Right atrium auricular region (tissue), 2 donors: ENCODE results near the gene TMEM132A. TPM values are rescaled to one million over a fixed set of nuclear protein-coding genes. Genes with fewer than 3 reads are reported as not detected.

Experiments
- DNase-seq: peaks from one replicate; pipeline ENCODE4 v3.0.0-alpha.2; 2019; ENCODE audit warnings: low spot score
- H3K27ac ChIP-seq, 2 donors: fragments of 200-600 bp; sonication (generic); 1 replicate in 1 of 2; 2 replicates in 1 of 2; pipeline ENCODE4 v1.5.1; 2016 to 2019
- H3K27me3 ChIP-seq, 2 donors: fragments of 200-600 bp; sonication (generic); one replicate each; pipeline versions ENCODE4 v1.5.1 to v1.6.0; 2017 to 2019
- H3K36me3 ChIP-seq: fragments of 200-600 bp; sonication (generic); one replicate; pipeline ENCODE4 v1.5.1; 2016
- H3K4me1 ChIP-seq, 2 donors: fragments of 200-600 bp; sonication (generic); one replicate each; pipeline versions ENCODE4 v1.5.1 to v1.6.0; 2017 to 2019
- H3K4me3 ChIP-seq, 2 donors: fragments of 200-600 bp; sonication (generic); 1 replicate in 1 of 2; 2 replicates in 1 of 2; pipeline ENCODE4 v1.5.1; 2017 to 2019; ENCODE audit warnings: mild to moderate bottlenecking in 1 of 2, moderate library complexity in 1 of 2
- H3K9me3 ChIP-seq, 2 donors: fragments of 200-600 bp; sonication (generic); one replicate each; pipeline ENCODE4 v1.5.1; 2019
- total RNA-seq, 2 donors: library from RNA; depleted of rRNA; stranded (reverse); fragments of >200 nt; gene quantifications; one replicate each; pipeline ENCODE4 v1.1.0, GENCODE V29; 2016
- TF ChIP-seq, protein P1 (sequence below), 2 donors: fragments of 200-600 bp; sonication (generic); IDR thresholded peaks; one replicate each; pipeline ENCODE4 v1.5.1; 2019; ENCODE audit warnings: antibody characterized with exemption in 2 of 2

TMEM132A gene
- total RNA-seq, 2 donors from 2014 or later = 7.5 to 8.4 TPM

DNA sequence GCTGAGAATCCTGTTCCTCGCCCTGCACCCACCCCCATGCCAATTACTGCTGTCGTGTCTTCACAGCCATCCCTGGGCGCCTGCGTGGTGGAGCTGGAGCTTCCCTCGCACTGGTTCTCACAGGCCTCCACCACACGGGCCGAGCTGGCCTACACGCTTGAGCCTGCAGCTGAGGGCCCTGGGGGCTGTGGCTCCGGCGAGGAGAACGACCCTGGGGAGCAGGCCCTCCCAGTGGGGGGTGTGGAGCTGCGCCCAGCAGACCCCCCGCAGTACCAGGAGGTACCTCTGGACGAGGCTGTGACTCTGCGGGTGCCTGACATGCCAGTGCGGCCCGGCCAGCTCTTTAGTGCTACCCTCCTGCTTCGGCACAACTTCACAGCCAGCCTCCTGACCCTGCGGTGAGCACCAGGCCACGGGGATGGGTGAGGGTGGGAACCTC, 4.3 kb downstream of the TMEM132A start:
- H3K4me1 ChIP-seq = peaks cover 0 to 21% of the 10 kb centered on the region in 2 donors
- DNase-seq = no peak
- TF ChIP-seq, protein P1, sequence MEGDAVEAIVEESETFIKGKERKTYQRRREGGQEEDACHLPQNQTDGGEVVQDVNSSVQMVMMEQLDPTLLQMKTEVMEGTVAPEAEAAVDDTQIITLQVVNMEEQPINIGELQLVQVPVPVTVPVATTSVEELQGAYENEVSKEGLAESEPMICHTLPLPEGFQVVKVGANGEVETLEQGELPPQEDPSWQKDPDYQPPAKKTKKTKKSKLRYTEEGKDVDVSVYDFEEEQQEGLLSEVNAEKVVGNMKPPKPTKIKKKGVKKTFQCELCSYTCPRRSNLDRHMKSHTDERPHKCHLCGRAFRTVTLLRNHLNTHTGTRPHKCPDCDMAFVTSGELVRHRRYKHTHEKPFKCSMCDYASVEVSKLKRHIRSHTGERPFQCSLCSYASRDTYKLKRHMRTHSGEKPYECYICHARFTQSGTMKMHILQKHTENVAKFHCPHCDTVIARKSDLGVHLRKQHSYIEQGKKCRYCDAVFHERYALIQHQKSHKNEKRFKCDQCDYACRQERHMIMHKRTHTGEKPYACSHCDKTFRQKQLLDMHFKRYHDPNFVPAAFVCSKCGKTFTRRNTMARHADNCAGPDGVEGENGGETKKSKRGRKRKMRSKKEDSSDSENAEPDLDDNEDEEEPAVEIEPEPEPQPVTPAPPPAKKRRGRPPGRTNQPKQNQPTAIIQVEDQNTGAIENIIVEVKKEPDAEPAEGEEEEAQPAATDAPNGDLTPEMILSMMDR (IDR thresholded peaks at IDR 0.05) = no peak
- H3K4me3 ChIP-seq = no peak overlapping the region
- no peaks in the 10 kb centered on the region for H3K9me3 ChIP-seq
- no peak overlapping the region for H3K27ac ChIP-seq
- H3K36me3 ChIP-seq = no peaks in the 10 kb centered on the region
- H3K27me3 ChIP-seq = peaks cover 0 to 5% of the 10 kb centered on the region in 2 donors

DNA sequence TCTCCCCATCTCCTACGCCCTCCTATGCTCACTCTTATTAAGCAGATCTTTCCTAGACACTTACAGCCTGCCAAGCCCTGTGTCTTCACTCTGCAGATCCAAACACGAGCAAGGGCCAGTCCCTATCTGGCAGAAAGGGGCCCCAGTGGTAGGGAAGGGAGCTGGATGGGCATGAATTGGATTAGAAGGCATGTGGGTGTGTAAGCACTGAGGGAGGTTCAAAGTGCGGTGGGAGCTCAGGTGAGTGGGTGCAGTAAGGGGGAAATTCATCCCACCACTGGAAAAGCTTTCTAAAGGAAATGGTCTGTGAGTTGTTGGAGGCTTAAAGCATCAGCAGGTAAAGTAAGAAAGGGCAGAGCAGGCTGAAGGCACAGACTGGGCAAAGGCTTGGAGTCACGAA, 5.5 kb downstream of the TMEM132A start:
- H3K27me3 ChIP-seq = peaks cover 0 to 4% of the 10 kb centered on the region in 2 donors
- no peaks in the 10 kb centered on the region for H3K36me3 ChIP-seq
- no peak overlapping the region for H3K27ac ChIP-seq
- H3K4me1 ChIP-seq = peaks cover 0 to 10% of the 10 kb centered on the region in 2 donors
- TF ChIP-seq, protein P1 (IDR thresholded peaks at IDR 0.05) = no peak
- DNase-seq = no peak
- H3K4me3 ChIP-seq = no peak overlapping the region
- H3K9me3 ChIP-seq = no peaks in the 10 kb centered on the region

- Histone ChIP-seq H3K27me3 (no peaks in the 10 kb centered on the region), H3K9me3 (no peaks in the 10 kb centered on the region), H3K36me3 (no peaks in the 10 kb centered on the region), H3K27ac (no peak overlapping the region), H3K4me3 (no peak overlapping the region), H3K4me1 (peaks cover 0 to 4% of the 10 kb centered on the region in 2 donors)
- TF ChIP-seq, protein P1 (IDR thresholded peaks at IDR 0.05) = no peak
- DNase-seq = no peak
Observed at GRCh38 chr11:60930394-60930793, 6.1 kb downstream of the TMEM132A start.

GRCh38 chr11:60931917-60932316, 7.7 kb downstream of the TMEM132A start:
- no peaks in the 10 kb centered on the region for H3K36me3 ChIP-seq
- TF ChIP-seq, protein P1 (IDR thresholded peaks at IDR 0.05) = no peak
- DNase-seq = no peak
- no peak overlapping the region for H3K4me3 ChIP-seq
- H3K9me3 ChIP-seq = no peaks in the 10 kb centered on the region
- peaks cover 0 to 4% of the 10 kb centered on the region in 2 donors for H3K4me1 ChIP-seq
- no peaks in the 10 kb centered on the region for H3K27me3 ChIP-seq
- H3K27ac ChIP-seq = no peak overlapping the region

DNA sequence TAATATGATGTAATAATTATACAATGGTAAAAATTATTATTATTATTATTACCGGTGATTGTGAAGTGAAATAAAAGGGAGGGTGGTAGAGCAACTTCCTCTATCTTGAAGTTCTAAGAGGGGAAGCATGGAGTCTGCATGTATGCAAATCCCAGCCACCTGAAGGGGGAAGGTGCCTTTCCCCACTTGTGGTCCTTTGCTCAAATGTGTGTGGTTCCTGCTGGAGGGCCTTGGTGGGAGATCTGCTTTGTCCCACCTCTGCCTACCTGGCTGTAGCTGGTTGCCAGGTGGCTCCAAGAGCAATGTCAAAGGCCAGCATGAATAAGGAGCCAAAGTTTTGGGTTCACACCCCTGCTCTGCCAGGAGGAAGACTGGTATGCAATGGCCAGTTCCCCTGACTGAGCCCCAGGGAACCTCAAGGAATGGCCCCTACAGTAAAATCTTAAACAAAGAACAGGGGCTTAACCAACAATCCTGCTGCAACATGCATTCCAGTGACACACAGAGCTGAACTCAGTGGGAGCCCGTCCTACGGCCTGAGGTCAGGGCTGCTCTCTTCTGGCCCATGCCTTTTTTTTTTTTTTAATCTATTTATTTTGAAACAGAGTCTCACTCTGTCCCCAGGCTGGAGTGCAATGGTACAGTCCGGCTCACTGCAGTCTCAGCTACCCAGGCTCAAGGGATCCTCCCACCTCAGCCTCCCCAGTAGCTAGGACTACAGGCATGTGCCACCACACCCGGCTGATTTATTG, 8.5 kb downstream of the TMEM132A start:
- no peaks in the 10 kb centered on the region for H3K36me3 ChIP-seq
- H3K9me3 ChIP-seq = no peaks in the 10 kb centered on the region
- no peak for DNase-seq
- H3K4me3 ChIP-seq = no peak overlapping the region
- H3K4me1 ChIP-seq = peaks cover 0 to 6% of the 10 kb centered on the region in 2 donors
- H3K27ac ChIP-seq = no peak overlapping the region
- TF ChIP-seq, protein P1 (IDR thresholded peaks at IDR 0.05) = no peak
- no peaks in the 10 kb centered on the region for H3K27me3 ChIP-seq
